Muscle layer of colon (tissue), 2 donors: Measurements from ENCODE around the gene FNDC4.

Experiments used
- H3K27ac ChIP-seq: one replicate; pipeline ENCODE4 v1.7.0; 2013; ENCODE audit warnings: low read depth, mild to moderate bottlenecking, low read length, moderate library complexity
- H3K27me3 ChIP-seq, 2 donors: one replicate each; pipeline ENCODE4 v1.7.0; 2013; ENCODE audit warnings: low read length in 2 of 2, mild to moderate bottlenecking in 2 of 2; ENCODE audit not compliant: insufficient read depth in 2 of 2, control insufficient read depth in 1 of 2
- H3K36me3 ChIP-seq: one replicate; pipeline ENCODE4 v1.7.0; 2013; ENCODE audit warnings: mild to moderate bottlenecking, low read length; ENCODE audit not compliant: insufficient read depth
- H3K4me1 ChIP-seq: one replicate; pipeline ENCODE4 v1.7.0; 2013; ENCODE audit warnings: mild to moderate bottlenecking, low read length; ENCODE audit not compliant: insufficient read depth
- H3K4me3 ChIP-seq, 2 donors: one replicate each; pipeline ENCODE4 v1.7.0; 2013; ENCODE audit warnings: low read length in 2 of 2, low read depth in 1 of 2, mild to moderate bottlenecking in 1 of 2, moderate library complexity in 1 of 2
- H3K9ac ChIP-seq: one replicate; pipeline ENCODE4 v1.7.0; 2013; ENCODE audit warnings: low read length
- H3K9me3 ChIP-seq: one replicate; pipeline ENCODE4 v1.7.0; 2013; ENCODE audit warnings: mild to moderate bottlenecking, low read length
- donor health status: abdominal sarcoma.
- donor health status: Adenocarcinoma of cecum.

FNDC4 gene

DNA sequence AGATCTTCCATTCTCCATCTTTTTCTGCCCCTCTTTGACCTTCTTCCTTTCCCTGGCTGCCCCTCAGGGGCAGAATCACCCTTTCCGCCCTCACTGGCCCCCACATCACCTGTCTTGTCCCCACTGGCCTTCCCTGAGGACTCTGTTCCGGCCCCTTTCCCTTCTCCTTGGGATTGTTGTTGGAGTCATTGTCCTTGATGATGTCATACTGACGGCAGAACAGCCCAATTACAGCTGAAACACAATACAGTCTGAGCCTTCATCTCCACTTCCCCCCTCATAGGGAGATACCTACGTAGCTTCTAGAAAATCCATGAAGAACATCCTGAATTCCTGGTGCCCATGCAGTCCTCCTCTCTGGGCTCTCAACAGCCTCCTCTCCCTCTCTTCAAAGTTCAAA is 2.4 kb downstream of the FNDC4 start:
- H3K27ac ChIP-seq = no peak overlapping the region
- no peak overlapping the region for H3K9ac ChIP-seq
- no peaks in the 10 kb centered on the region for H3K36me3 ChIP-seq
- no peak overlapping the region for H3K4me3 ChIP-seq
- peaks cover 7 to 11% of the 10 kb centered on the region in 2 donors for H3K27me3 ChIP-seq
- H3K9me3 ChIP-seq = no peaks in the 10 kb centered on the region
- H3K4me1 ChIP-seq = peaks cover 15% of the 10 kb centered on the region

DNA sequence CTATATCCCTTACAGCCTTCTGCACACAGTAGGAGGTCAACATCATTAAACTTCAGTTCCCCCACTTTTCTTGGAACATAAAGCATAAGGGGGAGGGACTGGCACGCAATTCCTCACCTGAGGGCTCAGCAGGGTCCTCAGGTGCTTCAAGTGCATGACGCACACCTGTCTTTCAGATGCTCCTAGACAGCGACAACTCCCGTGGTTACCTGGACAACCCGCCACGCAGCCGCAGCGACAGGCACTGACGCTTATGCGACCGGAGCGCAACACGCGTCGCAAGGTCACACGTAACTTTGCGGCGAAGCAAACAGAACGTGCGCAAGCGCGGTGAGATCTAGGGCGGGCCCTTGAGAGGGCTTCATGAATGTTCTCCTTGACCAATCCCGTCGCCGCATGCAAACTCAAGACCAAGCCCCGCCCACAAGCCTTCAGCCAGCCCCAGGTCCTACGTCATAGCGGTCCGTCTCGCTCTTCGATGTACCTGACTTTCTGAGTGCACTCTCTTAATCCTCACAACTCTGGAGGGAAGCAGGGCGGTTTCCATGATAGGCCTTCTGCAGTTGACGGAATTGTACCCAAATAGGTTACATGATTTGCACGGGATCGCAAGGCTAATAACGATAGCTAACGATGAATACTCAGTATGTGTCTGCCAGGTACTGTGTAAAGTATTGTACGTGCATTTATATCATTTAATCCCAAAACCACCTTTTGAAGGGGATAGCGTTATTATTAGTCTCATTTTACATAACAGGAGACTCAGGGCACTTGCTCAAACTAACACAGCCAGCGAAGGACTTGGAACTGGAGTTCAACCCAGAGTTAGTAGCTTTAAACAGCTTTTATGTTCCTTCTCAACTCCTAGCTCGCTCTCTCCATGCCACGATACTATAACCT is 5.3 kb downstream of the FNDC4 start, which contains the start of gene IFT172:
Gene IFT172, minus strand, starts transcription at position 246 of the 900 bp plus-strand sequence. Its CDS starts 90 bp downstream, at position 156.
- Histone ChIP-seq H3K4me1 (peaks cover 15% of the 10 kb centered on the region), H3K4me3 (peak within 1 kb of the TSS; percentile 73 to 99), H3K27ac (peak within 1 kb of the TSS; percentile 84), H3K36me3 (peaks cover 8% of the 10 kb centered on the region), H3K27me3 (peaks cover 0 to 4% of the 10 kb centered on the region in 2 donors), H3K9me3 (no peaks in the 10 kb centered on the region), H3K9ac (peak within 1 kb of the TSS; percentile 77)

DNA sequence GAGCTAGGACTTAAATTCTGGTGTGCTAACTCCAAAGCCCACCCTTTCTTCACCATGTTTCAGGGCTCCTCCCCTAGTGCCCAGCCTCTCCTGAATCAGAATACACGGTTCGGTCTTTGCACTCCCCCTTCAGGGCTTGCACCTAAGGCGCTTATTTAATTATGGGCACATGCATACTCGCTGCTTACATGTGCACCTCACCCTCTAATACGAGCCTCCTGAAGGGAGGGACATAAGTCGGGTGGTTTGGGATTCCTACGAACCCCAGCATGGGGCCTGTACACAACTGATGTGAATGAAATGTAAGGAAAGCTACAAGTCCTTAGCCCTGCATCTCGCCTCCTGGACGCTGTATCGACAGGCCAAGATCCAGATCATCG is 5.9 kb downstream of the FNDC4 start:
- peak overlapping the region; percentile 77 for H3K9ac ChIP-seq
- peaks cover 12% of the 10 kb centered on the region for H3K36me3 ChIP-seq
- peak overlapping the region; percentile 73 to 99 for H3K4me3 ChIP-seq
- peaks cover 0 to 3% of the 10 kb centered on the region in 2 donors for H3K27me3 ChIP-seq
- H3K27ac ChIP-seq = peak overlapping the region; percentile 84
- H3K4me1 ChIP-seq = peaks cover 11% of the 10 kb centered on the region
- H3K9me3 ChIP-seq = no peaks in the 10 kb centered on the region

DNA sequence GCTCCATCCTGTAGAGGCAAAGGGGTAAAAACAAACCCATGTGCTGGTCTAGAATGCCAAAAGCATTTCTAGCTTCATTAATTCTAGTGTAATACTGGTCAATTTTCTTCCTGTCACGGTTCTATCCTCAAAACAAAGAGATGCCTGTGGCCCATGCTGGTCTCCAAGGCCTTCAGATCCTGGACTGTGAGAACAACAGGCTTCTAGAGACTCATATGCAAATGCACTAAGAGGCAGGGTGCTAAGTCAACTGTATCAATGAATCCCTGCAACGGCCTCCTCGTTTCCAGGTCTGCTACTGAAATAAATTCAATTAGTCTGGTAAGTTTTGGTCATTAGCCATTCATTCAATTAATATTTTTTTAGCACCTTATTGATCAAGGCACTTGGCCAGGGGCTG is 9.5 kb downstream of the FNDC4 start:
- H3K9ac ChIP-seq = no peak overlapping the region
- H3K4me1 ChIP-seq = peaks cover 11% of the 10 kb centered on the region
- H3K36me3 ChIP-seq = peaks cover 33% of the 10 kb centered on the region

GRCh38 chr2:27471961-27472360 is 23.0 kb downstream of the FNDC4 start:
- Histone ChIP-seq H3K4me3 (no peak overlapping the region), H3K9ac (no peak overlapping the region), H3K4me1 (no peaks in the 10 kb centered on the region), H3K36me3 (peaks cover 25% of the 10 kb centered on the region), H3K9me3 (no peaks in the 10 kb centered on the region), H3K27ac (no peak overlapping the region), H3K27me3 (no peaks in the 10 kb centered on the region)

More for the DNA sequence above, 9.5 kb downstream of the FNDC4 start:
- no peaks in the 10 kb centered on the region for H3K9me3 ChIP-seq
- H3K27me3 ChIP-seq = no peaks in the 10 kb centered on the region
- no peak overlapping the region for H3K4me3 ChIP-seq
- no peak overlapping the region for H3K27ac ChIP-seq

GRCh38 chr2:27464443-27464842 is 30.6 kb downstream of the FNDC4 start:
- Histone ChIP-seq H3K4me1 (no peaks in the 10 kb centered on the region), H3K9ac (no peak overlapping the region), H3K9me3 (no peaks in the 10 kb centered on the region), H3K4me3 (no peak overlapping the region), H3K27ac (no peak overlapping the region), H3K27me3 (no peaks in the 10 kb centered on the region), H3K36me3 (peaks cover 23% of the 10 kb centered on the region)

DNA sequence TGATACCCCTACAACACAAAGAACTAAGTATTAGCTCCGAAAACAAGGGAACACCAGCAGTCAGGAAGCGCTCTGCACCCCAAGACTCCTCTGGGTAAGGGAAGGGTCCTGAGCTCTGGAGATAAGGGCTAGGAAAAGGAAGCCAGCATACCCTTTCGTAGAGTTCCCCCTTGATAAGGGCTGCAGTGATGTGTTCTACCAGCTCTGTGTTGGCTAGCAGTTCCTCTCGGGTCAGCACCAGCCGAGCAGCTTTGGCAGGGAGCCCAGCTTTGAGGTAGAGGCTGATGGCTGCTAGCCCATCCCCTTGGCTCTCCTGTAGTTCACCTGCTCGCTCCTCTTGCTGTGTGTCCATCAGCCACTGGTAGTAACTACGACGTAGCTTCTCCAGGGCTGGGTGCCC is 33.9 kb downstream of the FNDC4 start:
- no peaks in the 10 kb centered on the region for H3K9me3 ChIP-seq
- H3K4me3 ChIP-seq = no peak overlapping the region
- no peaks in the 10 kb centered on the region for H3K27me3 ChIP-seq
- H3K36me3 ChIP-seq = peaks cover 49% of the 10 kb centered on the region
- no peak overlapping the region for H3K9ac ChIP-seq
- H3K27ac ChIP-seq = no peak overlapping the region
- no peaks in the 10 kb centered on the region for H3K4me1 ChIP-seq

- Histone ChIP-seq H3K27me3 (no peaks in the 10 kb centered on the region), H3K4me1 (no peaks in the 10 kb centered on the region), H3K9ac (no peak overlapping the region), H3K4me3 (no peak overlapping the region), H3K36me3 (peaks cover 75% of the 10 kb centered on the region), H3K9me3 (no peaks in the 10 kb centered on the region), H3K27ac (no peak overlapping the region)
Observed at GRCh38 chr2:27453968-27454367, 41.0 kb downstream of the FNDC4 start.

DNA sequence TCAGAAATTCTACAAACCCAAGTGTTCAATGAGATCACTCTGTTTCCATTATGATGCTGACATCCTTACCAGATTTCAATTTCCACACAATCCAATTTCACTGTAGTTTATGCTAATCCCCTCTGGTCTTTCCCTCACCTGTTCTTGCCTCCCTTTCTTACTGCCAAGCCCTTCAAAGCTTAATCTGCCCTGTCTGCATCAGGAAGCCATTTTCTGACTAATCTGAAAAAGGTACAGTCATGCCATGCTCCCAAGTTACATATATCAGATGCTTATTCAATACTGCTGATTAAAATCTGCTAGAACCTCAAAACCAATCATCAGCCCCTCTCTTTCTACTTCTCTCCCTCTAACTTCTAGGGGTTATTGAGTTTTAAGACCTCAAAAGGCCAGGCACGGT is 43.9 kb downstream of the FNDC4 start:
- Histone ChIP-seq H3K27me3 (no peaks in the 10 kb centered on the region), H3K9me3 (no peaks in the 10 kb centered on the region), H3K27ac (no peak overlapping the region), H3K4me1 (no peaks in the 10 kb centered on the region), H3K9ac (no peak overlapping the region), H3K4me3 (no peak overlapping the region), H3K36me3 (peaks cover 68% of the 10 kb centered on the region)

GRCh38 chr2:27448381-27448780 is 46.6 kb downstream of the FNDC4 start:
- Histone ChIP-seq H3K9me3 (no peaks in the 10 kb centered on the region), H3K4me3 (no peak overlapping the region), H3K9ac (no peak overlapping the region), H3K4me1 (no peaks in the 10 kb centered on the region), H3K27ac (no peak overlapping the region), H3K27me3 (no peaks in the 10 kb centered on the region), H3K36me3 (peaks cover 57% of the 10 kb centered on the region)

GRCh38 chr2:27446057-27446456 is 48.9 kb downstream of the FNDC4 start:
- H3K4me3 ChIP-seq = no peak overlapping the region
- peaks cover 51% of the 10 kb centered on the region for H3K36me3 ChIP-seq
- peaks cover 5% of the 10 kb centered on the region for H3K4me1 ChIP-seq
- no peak overlapping the region for H3K27ac ChIP-seq
- H3K27me3 ChIP-seq = no peaks in the 10 kb centered on the region
- no peaks in the 10 kb centered on the region for H3K9me3 ChIP-seq
- H3K9ac ChIP-seq = no peak overlapping the region

DNA sequence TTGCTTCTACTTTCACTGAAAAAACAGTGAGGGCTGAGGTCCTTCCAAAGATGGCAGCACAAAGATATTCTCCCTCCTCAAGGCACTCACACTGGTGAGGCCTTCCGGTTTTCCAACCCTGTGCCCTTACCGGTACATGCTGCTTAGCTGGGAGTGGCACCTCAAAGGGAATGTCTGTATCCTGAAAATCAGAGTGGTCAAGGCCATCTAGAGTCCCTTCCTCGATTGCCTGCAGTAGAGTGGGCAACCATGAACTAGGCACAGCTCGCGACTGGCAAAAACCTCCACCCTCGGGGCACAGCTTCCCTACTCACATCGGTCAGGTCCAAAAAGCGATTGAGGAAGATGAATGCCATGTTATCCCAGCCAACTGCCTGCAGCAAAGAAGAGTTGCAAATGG is 49.4 kb downstream of the FNDC4 start:
- Histone ChIP-seq H3K9ac (no peak overlapping the region), H3K4me3 (no peak overlapping the region), H3K27ac (no peak overlapping the region)

More for the DNA sequence above, 49.4 kb downstream of the FNDC4 start:
- Histone ChIP-seq H3K36me3 (peaks cover 53% of the 10 kb centered on the region), H3K4me1 (peaks cover 5% of the 10 kb centered on the region), H3K27me3 (no peaks in the 10 kb centered on the region), H3K9me3 (no peaks in the 10 kb centered on the region)
